HG02763 (cell line): ENCODE results near the gene GPR35.
"Not testable (repeated sequence)": the region's sequence is repeated elsewhere in the genome, so short reads cannot be mapped to it uniquely, and the experiment has no call there.

ENCODE experiments used
- ATAC-seq: cut with Tn5 transposase; IDR thresholded peaks from one replicate; pipeline ENCODE4 v1.9.1; 2021; ENCODE audit warnings: mild to moderate bottlenecking, moderate library complexity; ENCODE audit not compliant: unreplicated experiment

Gene GPR35

GRCh38 chr2:240650254-240650965, 25.1 kb downstream of the GPR35 start:
- no peak for ATAC-seq

- no peak for ATAC-seq
Observed at GRCh38 chr2:240651185-240651584, 25.9 kb downstream of the GPR35 start.

- ATAC-seq = no peak
Observed at GRCh38 chr2:240655931-240656886, 30.9 kb downstream of the GPR35 start.

GRCh38 chr2:240659883-240660282, 34.6 kb downstream of the GPR35 start:
- ATAC-seq = not testable (repeated sequence)

GRCh38 chr2:240662681-240663080, 37.4 kb downstream of the GPR35 start:
- no peak for ATAC-seq

- no peak for ATAC-seq
Observed at GRCh38 chr2:240663546-240664190, 38.4 kb downstream of the GPR35 start.

GRCh38 chr2:240664622-240665021, 39.3 kb downstream of the GPR35 start:
- no peak for ATAC-seq

- ATAC-seq = no peak
Observed at GRCh38 chr2:240670402-240670801, 45.1 kb downstream of the GPR35 start.

GRCh38 chr2:240670950-240671349, 45.7 kb downstream of the GPR35 start:
- no peak for ATAC-seq

GRCh38 chr2:240672076-240672700, 46.9 kb downstream of the GPR35 start:
- no peak for ATAC-seq

GRCh38 chr2:240672701-240673190, 47.5 kb downstream of the GPR35 start:
- no peak for ATAC-seq

- ATAC-seq = not testable (repeated sequence)
Observed at GRCh38 chr2:240674461-240675184, 49.3 kb downstream of the GPR35 start.

GRCh38 chr2:240675345-240675744, 50.1 kb downstream of the GPR35 start:
- not testable (repeated sequence) for ATAC-seq

GRCh38 chr2:240678043-240678442, 52.8 kb downstream of the GPR35 start:
- ATAC-seq = not testable (repeated sequence)

GRCh38 chr2:240678909-240679308, 53.6 kb downstream of the GPR35 start:
- ATAC-seq = not testable (repeated sequence)

- ATAC-seq = not testable (repeated sequence)
Observed at GRCh38 chr2:240680185-240680584, 54.9 kb downstream of the GPR35 start.
